ENCODE results near the gene FLOT1.

Gene FLOT1

DNA sequence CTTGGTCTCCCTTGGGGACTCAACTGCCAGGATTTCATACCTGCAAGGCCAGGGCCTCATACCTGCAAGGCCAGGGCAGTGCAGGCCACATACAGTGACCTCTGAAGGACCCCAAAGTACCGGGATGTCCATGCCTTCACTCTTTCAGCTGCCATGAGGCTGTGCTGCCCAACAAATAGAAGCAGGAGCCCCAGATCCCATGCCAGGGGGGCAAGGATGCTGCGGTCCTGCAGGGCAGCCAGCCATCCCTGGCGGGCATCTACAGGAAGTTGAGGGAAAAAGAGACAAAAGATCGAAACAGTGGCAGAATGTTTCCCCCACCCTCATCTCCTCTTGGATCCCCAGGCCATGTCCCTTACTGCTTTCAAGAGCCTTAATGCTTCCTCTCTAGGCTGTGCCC is 52.5 kb downstream of the FLOT1 start:
- no peak for DNase-seq

DNA sequence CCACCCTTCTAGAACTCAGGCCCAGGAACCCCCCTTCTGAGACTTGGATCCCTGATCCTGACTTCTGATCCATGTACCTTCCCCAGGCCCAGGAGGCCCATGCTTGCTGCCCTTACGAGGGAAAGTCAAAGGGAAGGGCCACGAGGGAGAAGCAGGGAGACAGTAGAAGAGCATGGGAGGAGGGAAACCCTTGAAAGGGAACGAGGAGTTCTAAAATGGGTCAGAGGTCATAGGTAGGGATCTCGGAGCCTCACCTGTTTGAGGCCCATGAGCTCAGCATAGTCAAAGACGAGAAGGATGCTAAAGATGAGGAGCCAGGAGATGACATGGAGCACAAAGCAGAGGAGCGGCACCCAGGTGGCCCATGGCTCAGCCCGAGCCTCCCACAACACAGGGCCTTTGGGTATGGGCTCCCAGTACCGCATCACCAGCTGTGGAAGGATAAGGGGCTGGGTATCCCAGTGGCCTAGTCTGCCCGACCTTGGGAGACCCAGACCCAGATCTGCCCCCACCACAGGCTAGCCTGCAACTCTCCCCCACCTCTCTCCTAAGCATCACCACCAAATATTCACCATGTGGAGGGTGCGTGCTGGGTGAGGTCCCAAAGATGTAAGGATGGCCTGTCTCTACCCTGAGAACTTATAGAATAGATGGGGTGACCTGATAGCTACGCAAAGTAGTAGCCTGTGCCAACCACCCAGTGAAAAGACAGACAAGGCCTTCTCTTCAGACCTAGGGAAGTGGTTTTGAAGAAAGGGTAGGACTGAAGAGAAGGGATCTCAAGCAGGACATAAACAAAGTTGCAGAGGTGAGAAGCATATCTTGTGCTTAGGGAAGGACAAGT is 53.2 kb downstream of the FLOT1 start:
- DNase-seq = no peak

DNA sequence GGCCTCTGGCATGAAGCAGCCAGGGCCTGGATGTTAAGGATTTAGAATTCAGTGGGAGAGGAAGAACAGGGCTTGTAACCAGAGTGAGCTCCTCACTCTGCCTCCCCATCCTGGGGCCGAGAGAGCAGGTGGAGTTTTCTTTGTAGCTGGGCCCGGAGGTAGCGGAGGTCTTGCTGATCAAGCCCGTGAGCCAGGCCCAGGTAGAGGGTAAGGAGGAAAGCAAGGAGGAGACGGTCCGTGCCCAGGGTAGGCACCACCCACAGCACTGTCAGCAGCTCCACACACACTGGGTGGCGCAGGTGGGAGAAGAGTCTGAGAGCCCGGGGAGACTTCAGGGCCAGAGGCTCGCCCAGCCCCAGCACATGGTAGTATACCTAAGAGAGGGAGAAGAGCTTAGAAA is 53.9 kb downstream of the FLOT1 start:
- no peak for DNase-seq

DNA sequence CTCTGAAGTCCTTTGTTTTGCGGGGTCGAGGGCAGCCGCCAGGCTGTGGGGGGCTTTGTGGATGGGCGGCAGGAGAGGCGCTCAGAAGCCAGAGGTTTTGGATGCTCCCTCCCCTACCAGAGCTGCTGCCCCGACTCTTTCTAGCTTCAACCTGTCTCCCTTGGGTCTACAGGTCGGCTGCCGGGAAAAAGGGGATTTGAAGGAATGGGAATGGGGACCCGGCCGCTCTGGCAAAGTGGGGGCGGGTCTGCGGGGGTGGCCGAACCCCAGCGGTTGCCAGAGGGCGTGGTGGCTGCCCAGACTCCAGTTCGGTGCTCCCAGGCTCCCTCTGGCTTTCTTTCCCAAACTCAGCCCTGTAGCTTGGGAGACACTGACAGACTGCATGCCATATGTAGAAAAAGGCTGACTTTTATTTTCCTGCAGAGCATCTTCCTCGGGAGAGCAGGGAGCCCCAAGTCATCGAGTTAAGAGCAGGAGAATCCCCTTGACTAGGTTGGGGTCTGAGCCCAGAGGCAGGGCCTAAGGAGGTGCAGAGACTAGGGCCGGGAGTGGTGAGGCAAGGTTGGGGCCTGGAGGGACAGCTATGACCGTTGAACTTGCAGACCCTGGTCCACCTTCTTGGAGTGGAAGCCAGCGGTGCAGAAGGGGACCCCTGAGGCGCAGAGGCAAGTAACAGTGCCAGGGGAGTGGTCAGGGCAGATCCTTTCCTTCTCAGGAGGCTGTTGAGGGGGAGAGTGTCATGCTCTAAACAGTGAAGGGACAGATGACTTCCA is 54.6 kb downstream of the FLOT1 start:
- no peak for DNase-seq

DNA sequence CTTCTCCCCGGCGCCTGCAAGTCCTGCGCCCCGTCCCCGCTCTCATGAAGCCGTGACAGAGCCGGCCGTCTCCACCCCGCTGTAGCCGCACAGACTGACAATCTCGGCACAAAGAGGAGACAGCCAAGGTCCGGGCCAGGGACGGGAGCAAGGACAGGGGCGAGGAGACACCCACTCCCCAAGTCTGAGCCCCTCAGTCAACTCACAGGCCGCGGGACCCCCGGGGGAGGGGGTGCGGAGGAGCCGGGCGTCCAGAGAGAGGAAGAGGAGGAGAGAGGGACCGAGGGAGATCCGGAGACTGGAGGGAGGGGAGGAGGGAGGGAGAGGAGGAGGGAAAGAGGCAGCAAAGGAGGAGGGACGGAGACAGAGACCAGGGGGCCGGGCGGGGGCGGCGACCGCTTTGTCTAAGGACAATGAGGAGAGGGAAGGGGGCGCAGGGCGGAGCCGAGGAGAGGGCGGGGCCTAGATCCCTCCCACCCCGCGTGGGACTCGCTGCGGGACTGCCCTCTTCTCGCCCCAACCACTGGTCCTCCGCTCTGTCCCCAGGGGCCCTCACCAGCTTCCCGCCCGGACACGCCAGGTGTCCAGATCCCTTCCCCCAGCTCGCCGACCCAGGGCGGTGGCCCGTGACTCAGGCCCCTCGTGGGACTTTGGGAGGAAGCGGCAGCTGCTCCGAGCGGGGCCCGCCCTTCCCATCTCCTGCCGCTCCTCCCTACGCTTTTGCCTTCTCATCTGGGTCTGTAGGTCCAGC is 55.4 kb downstream of the FLOT1 start:
- DNase-seq = peak; percentile 89

DNA sequence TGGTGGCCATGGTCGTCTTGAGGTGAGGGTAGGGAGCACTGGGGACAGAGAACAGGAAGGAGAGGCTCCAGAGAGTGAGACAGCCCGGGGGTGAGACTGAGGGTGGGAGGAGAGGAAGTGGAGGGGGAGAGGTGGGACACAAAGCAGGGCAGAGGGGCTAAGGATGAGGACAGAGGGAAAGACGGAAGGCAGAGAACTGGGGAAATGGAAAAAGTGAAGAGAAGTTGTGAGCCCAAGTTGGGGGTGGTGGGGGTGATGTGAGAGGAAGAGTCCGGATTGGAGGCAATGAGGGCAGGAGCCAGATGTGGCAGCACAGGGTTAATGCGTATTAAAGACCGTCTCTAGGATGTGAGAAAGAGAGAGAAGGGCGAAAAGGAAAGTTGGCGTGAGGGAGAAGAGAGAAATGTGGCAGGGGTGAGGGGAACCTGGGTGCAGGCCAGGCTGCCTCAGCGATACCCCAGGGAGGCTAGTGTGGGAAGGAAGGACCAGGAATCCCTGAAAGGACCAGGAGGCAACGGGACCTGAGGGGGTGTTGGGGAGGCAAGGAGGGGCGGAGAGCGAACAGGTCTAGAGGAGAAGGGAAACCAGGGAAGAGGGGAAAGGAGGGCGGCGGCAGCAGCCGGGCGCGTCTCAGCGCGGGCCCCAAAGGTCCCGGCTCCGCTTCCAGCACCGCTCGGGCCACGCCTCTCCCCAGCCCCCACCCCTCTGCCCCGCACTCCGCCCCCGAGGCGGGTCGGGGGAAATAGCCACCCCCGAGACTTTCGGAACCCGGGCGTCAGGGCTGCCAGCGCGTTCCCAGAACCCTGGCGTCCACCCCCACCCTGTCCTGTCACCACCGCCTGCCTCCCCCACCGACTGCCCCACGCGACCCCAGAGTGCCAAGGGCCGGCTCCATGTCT is 56.2 kb downstream of the FLOT1 start, which contains the start of gene PPP1R18:
Gene PPP1R18 (minus strand): TSS at position 637 of the 899 bp plus-strand sequence. CDS start 627 bp downstream, at position 10.
- peak; percentile 78 for DNase-seq

DNA sequence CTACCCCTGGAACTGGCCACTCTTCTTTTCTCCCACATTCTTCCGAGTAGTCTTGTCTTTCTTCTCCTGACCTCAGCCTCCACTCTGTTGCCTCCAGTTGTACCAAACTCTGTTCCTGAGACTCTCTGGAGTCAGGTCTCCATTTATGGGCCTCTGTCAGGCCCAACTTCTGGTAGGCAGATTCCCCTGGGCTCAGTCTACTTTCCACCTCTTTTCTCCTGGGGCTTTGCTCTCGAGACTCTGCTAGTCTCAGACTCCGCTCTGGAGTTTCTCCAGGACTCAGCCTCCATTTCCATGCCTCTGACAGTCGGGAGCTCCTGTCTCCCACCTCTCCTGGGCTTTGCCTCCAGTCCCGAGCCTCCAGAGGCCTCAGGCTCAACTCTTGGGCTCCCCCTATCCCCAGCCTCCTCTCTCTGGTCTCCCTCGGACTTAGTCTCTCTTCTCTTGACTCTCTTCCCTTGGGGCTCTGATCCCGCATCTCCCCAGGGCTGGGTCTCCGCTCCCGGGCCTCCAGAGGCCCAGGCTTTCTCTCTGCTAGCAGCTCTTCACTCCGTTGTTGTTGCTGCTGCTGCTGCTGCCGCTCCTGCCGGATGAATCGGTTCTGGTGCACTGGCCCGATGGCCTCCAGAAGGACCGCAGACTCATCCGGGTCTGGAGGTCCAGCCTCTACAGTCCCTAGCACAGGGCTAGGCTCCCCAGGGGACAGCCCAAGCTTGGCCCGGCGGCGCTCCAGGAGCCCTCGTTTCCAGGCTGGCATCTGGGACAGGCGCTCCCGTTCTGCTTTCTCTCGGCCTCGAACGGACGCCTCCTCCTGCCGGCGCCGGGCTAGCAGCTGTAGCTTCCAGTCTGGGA is 57.1 kb downstream of the FLOT1 start:
- DNase-seq = peak; percentile 41

DNA sequence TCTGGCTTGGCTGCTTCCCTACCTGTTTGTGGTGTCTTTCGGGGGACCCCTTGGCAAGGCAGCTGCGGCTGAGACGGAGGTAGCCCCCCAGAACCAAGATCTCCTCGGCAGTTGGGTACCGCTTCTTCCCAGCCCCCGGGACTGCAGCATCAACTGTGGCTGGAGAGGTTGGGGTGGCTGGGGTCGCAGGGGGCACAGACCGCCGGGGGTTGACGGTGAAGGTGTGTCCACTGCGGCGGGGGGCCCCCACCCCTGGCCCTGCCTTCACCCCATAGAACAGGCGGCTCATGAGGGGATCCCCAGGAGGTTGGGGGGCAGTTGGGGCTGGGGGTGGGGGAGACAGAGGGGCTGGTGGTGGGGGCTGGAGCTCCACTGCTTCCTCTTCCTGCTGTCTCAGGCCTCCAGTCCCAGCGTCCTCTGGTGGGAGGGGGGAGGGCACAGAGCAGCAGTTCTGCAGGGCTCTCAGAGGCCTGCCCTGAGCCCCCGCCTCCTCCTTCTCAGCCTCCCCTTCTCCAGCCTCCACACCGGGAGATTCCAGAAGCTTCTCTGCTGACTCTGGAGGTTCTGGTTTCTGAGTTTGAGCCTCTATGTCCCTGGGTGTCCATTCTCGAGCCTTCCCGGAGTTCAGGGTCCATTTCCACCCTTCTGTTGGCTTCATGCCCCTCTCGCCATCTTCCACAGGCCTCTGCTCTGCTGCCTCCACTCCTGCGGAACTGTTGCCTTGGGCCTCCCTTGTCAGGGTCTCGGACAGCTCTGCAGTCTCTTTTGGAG is 57.9 kb downstream of the FLOT1 start:
- peak; percentile 75 for DNase-seq

DNA sequence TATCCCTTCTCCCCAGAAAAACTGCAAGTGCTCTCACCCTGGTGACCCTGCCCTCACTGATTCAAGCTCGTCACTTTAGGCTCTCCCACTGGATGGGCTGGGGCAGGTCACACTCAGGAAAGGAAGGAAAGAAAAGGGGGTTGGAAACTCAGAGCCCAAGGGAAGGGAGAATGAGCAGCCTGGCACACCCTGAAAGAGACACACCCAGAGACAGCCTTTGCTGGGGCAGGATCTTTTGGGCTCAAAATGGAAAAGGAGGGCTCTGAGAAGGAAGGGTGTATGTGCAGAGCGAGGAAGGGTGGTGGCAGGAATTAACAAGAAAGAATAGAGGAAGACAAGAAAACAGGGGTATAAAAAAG is 58.5 kb downstream of the FLOT1 start:
- no peak for DNase-seq

DNA sequence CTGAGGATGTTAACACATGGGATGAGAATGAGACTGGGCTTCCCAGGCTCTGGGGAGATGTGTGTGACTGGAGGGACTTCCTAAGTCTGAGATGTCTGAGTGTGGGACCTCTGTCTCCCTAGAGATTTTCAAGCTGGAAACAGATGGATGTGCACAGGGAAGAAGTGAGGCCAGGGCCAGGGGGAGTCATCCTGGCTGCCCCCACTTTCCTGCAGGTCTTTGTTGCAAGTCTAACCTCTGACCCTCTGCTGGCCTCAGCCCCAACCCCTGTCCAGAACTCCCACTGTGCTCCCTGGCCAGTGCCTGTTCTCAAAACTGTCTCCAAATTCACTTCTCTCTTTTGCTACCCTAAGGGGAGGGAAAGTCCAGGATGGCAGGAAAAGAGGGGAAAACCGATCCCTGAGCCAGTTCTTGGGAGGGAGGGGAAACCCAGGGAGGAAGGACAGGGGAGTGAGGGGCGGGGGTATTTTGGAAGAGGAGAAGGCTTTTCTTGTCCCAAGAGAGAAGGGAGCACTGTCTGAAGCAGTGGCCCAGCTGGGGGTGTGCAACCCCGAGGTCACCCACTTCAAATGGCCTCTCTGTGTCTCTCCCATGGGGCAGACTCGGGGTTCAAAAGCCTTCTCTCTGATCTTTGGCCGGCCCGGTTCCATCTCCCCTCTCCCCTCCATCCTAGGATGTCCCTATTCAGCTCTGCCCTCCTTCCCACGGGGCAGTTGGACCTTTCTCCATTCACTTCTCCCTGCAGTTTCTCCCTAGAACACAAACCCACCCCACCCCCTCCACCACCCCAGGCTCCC is 59.1 kb downstream of the FLOT1 start:
- no peak for DNase-seq

DNA sequence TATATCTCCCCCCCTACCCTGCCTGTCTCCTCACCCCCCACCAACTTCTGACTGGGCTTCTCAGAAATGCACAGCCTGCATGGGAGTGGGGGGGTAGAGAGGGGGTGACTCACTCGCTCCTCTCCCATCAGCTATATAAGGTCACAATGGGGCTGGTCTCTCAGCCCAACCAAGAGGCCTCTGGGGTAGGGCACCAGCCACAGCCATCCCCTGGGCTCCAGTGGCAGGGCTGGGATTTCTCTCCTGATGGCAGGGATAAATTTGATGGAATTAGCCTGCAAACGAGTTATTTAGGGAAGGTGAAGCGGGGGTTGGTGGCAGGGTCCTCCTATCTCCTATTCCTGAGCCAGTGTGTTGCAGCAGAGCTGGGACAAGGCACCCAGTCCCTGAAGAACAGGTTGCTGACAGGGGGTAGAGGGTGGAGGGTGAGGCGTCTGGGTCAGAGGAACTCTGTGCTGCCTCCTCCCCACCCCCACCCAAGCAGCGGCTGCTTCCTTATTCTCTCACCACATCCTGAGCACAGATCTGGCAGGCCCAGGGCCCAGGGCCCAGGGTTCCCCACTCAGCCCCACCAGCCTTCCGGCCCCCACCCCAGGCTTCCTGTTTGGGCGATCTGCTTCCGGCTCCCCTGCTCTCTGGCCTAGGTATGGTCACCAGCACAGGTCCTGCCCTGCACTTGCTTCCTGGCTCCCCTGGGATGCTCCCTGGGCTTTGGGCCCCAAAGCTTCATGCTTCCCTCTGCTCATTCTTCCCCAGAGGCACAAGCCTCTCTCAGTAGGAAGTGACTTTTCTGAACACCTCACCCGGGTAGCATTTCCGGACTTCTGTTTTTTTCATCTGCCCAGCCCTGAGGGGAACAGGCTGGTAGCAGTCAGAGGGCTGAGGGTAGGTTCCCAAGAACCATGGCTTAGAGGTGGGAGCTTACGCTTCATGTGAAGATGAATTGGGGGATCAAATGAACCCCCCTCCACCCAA is 60.1 kb downstream of the FLOT1 start:
- DNase-seq = peak; percentile 95

DNA sequence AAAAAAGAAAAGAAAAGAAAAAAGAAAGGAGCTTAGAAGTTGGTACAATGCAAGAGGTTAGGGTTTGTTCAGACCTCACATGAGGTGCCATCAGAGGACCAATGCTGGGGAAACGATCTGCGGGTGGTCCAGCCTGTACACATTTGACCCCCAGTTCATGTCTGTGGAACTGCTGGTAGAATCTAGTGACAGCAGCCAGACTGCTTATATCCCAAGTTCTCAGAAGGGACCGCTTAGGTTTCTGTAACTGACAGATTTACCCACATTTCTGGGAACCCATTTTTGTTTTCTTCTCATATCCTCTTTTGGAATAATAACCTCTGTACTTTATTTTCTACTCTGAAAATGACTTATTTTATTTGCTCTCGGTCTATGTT is 60.7 kb downstream of the FLOT1 start:
- DNase-seq = no peak

DNA sequence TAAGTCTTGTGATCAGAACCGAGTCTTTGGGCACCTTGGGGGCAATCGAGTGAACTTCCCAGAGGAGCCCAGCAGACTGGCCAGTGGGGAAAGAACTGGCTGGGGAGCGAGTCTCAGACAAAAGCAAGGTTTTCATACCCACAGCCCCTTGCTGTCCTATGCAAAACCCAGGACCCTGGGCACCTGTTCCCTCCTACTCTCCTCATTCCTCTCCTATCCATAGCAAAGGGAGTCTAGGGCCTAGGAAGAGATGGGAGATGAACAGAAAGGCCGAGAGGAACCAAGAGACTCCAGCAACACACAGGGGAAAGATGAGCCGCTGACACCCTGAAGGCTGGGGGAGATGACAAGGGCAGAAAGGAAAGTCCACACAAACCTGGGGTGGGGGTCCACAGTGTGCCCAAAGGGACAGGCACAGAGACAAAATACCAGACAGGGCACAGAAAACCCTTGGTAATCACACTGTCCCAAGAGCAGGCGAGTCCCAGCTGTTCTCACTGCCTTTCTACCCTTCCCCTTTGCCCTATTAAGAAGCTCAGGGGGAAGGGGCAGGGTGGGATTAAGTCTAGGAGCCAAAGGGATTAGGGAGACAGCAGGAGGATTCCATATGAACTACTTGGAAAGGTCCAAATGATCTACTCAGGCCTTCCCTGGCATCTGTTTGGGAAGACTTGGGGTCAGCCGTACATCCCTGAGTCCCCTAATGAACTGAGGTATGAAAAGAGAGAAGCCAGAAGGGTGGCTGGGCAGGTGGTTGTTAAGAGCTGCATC is 62.5 kb downstream of the FLOT1 start:
- DNase-seq = no peak

DNA sequence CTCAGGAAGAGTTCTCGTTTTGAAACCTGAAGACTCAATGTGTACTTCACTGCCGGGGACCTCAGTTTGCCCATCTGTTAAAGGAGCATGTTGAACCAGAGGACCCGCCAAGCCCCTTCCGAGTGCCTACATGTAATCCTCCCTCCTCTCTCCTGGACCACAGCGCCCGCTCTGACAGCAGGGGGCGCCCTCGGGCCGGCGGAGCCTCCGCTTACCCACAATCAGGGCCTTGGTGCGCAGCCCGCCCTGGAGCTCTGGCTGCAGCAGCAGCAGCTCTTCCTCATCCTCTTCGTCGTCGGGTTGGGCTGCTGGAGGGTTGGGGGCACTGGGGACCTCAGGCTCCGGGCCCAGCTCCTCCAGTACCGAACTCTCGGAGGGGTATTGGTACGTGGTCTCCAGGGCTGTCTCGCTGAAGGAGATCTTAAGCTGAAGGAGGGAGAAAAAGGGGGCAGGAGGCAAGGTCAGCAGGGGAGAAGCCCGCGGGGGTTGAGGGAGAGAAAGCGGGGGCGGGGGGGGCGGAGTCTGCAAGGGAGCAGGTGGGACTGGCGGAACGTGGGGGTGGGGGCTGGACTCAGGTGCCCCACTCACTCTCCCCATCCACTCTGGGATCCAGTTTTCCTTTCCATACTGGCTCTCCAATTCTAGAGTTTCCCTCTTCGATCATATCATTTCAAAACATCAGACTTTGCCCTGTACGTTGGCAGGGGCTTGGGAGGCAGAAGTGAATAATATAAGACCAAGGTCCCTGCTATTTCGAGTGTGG is 63.3 kb downstream of the FLOT1 start:
- DNase-seq = peak; percentile 94
